HTR-8/SVneo (cell line): ENCODE measurements around the gene STOX2.
"Not testable (repeated sequence)": the region's sequence is repeated elsewhere in the genome, so short reads cannot be mapped to it uniquely, and the experiment has no call there.

ENCODE experiments used
- DNase-seq: peaks from one replicate; pipeline ENCODE4 v3.0.0; 2011; ENCODE audit warnings: low spot score, mixed read lengths; ENCODE audit not compliant: insufficient read length
- FAIRE-seq: peaks from 2 replicates; lab custom pipeline; 2011; peaks lifted over from hg19 to GRCh38; lab: Jason Lieb, UNC

STOX2 gene

GRCh38 chr4:184012937-184013336 lies 107.8 kb downstream of the STOX2 start:
- FAIRE-seq: no peak
- DNase-seq: no peak

- FAIRE-seq (no peak), DNase-seq (no peak)
These were observed 109.2 kb downstream of the STOX2 start for GRCh38 chr4:184014301-184014700.

- DNase-seq: no peak
- FAIRE-seq: no peak
These were observed 111.9 kb downstream of the STOX2 start for GRCh38 chr4:184016759-184017668.

- no peak for DNase-seq
- no peak for FAIRE-seq
These were observed 114.0 kb downstream of the STOX2 start for GRCh38 chr4:184019076-184019475.

GRCh38 chr4:184019667-184020623 lies 114.8 kb downstream of the STOX2 start:
- FAIRE-seq (no peak), DNase-seq (no peak)

GRCh38 chr4:184021389-184021788 lies 116.3 kb downstream of the STOX2 start:
- DNase-seq: no peak
- no peak for FAIRE-seq

GRCh38 chr4:184022679-184023383 lies 117.7 kb downstream of the STOX2 start:
- FAIRE-seq (no peak), DNase-seq (no peak)

GRCh38 chr4:184024637-184025036 lies 119.5 kb downstream of the STOX2 start:
- DNase-seq (no peak), FAIRE-seq (no peak)

- peak; percentile 21 for DNase-seq
- FAIRE-seq: no peak
These were observed 123.7 kb downstream of the STOX2 start for GRCh38 chr4:184028561-184029374.

- DNase-seq: no peak
- no peak for FAIRE-seq
These were observed 124.9 kb downstream of the STOX2 start for GRCh38 chr4:184030036-184030435.

GRCh38 chr4:184030764-184031163 lies 125.7 kb downstream of the STOX2 start:
- DNase-seq: no peak

GRCh38 chr4:184032091-184032490 lies 127.0 kb downstream of the STOX2 start:
- FAIRE-seq (no peak), DNase-seq (no peak)

More at GRCh38 chr4:184030764-184031163, 125.7 kb downstream of the STOX2 start:
- no peak for FAIRE-seq

- no peak for DNase-seq
- no peak for FAIRE-seq
These were observed 134.9 kb downstream of the STOX2 start for GRCh38 chr4:184039963-184040383.

GRCh38 chr4:184041156-184041555 lies 136.0 kb downstream of the STOX2 start:
- no peak for DNase-seq
- FAIRE-seq: no peak

- FAIRE-seq: no peak
These were observed 141.0 kb downstream of the STOX2 start for GRCh38 chr4:184046148-184046547.

GRCh38 chr4:184051262-184051661 lies 146.2 kb downstream of the STOX2 start:
- DNase-seq, FAIRE-seq: not testable (repeated sequence)

More at GRCh38 chr4:184046148-184046547, 141.0 kb downstream of the STOX2 start:
- DNase-seq: no peak

GRCh38 chr4:184052616-184053015 lies 147.5 kb downstream of the STOX2 start:
- no peak for FAIRE-seq
- no peak for DNase-seq

GRCh38 chr4:184053434-184053833 lies 148.3 kb downstream of the STOX2 start:
- FAIRE-seq (no peak), DNase-seq (no peak)

GRCh38 chr4:184056877-184057276 lies 151.8 kb downstream of the STOX2 start:
- no peak for FAIRE-seq
- DNase-seq: no peak
